ENCODE data around the gene CAST.

GRCh38 chr5:96648023-96648422 lies 14.2 kb upstream of the CAST start:
- TF ChIP-seq CTCF (IDR thresholded peaks at IDR 0.05), result no peak
- TF ChIP-seq POLR2A (IDR thresholded peaks at IDR 0.05), result no peak

Data from uterus (tissue), 2 donors.